GM13977 (cell line): ENCODE data around the gene KICS2.

Experiments used
- DNase-seq: peaks from one replicate; pipeline ENCODE4 v3.0.0; 2012; ENCODE audit warnings: low spot score
- CTCF ChIP-seq: IDR thresholded peaks from 2 replicates; pipeline ENCODE4 v1.5.1; 2012; ENCODE audit warnings: mild to moderate bottlenecking, control low read depth; ENCODE audit not compliant: insufficient read depth; ENCODE audit errors: extremely low read depth, missing control alignments
- in situ Hi-C: fragments of 300-500 bp; cut with MboI; formaldehyde crosslinking; loops from one replicate; pipeline ENCODE4 v1.12.0; 2022; ENCODE audit warnings: low sequenced_read_pairs, low pct_unique_long_range_greater_than_20kb, mixed read lengths, inconsistent platforms; ENCODE audit not compliant: unreplicated experiment

KICS2 gene

GRCh38 chr12:64181430-64182291 is 40.4 kb downstream of the KICS2 start:
- in situ Hi-C loops: no loop called here
- DNase-seq: no peak

GRCh38 chr12:64180951-64181350 is 41.1 kb downstream of the KICS2 start:
- no peak for TF ChIP-seq CTCF
- no peak for DNase-seq
- in situ Hi-C loops: no loop called here

More at GRCh38 chr12:64181430-64182291, 40.4 kb downstream of the KICS2 start:
- TF ChIP-seq CTCF: peak; percentile 38

GRCh38 chr12:64178122-64178521 is 44.0 kb downstream of the KICS2 start:
- DNase-seq: no peak
- in situ Hi-C loops: no loop called here
- no peak for TF ChIP-seq CTCF

- no peak for DNase-seq
- in situ Hi-C loops: no loop called here
- TF ChIP-seq CTCF: no peak
Observed at GRCh38 chr12:64177001-64177400, 45.1 kb downstream of the KICS2 start.

GRCh38 chr12:64175254-64175945 is 46.7 kb downstream of the KICS2 start:
- TF ChIP-seq CTCF: no peak
- no peak for DNase-seq
- in situ Hi-C loops: no loop called here

- DNase-seq: no peak
- in situ Hi-C loops: no loop called here
- TF ChIP-seq CTCF: no peak
Observed at GRCh38 chr12:64173456-64173855, 48.6 kb downstream of the KICS2 start.
